HepG2 (cell line): Measurements from ENCODE around the gene TNFRSF6B. TPM values are rescaled to one million over a fixed set of nuclear protein-coding genes. Genes with fewer than 3 reads are reported as not detected.

Source experiments
- CREB3 ChIP-seq: sonication (generic); formaldehyde crosslinking; IDR thresholded peaks from 2 replicates; pipeline ENCODE4 v1.5.0; 2020; ENCODE audit warnings: missing genetic modification reagents
- CSRNP2 ChIP-seq: sonication (generic); formaldehyde crosslinking; conservative IDR thresholded peaks from 2 replicates; pipeline ENCODE4 v1.8.0; 2022; ENCODE audit warnings: low read depth, missing genetic modification reagents
- FOXC1 ChIP-seq: sonication (generic); formaldehyde crosslinking; IDR thresholded peaks from 2 replicates; pipeline ENCODE4 v1.8.0; 2022; ENCODE audit warnings: mild to moderate bottlenecking, missing genetic modification reagents, borderline replicate concordance
- FOXK2 ChIP-seq: fragments of 450-650 bp; IDR thresholded peaks from 2 replicates; pipeline ENCODE4 v1.6.1; 2016
- HBP1 ChIP-seq: IDR thresholded peaks from 2 replicates; pipeline ENCODE4 v1.6.1; 2016; ENCODE audit warnings: low read depth, control low read depth
- HINFP ChIP-seq: sonication (generic); formaldehyde crosslinking; IDR thresholded peaks from 2 replicates; pipeline ENCODE4 v1.4.0; 2020; ENCODE audit warnings: low read depth, mild to moderate bottlenecking, missing genetic modification reagents
- HIVEP1 ChIP-seq: sonication (generic); formaldehyde crosslinking; IDR thresholded peaks from 2 replicates; pipeline ENCODE4 v1.4.0; 2020; ENCODE audit warnings: mild to moderate bottlenecking, missing genetic modification reagents
- KLF9 ChIP-seq: IDR thresholded peaks from 2 replicates; pipeline ENCODE4 v1.6.1; 2016; ENCODE audit warnings: low read depth
- MAF1 ChIP-seq: sonication (generic); formaldehyde crosslinking; IDR thresholded peaks from 2 replicates; pipeline ENCODE4 v1.5.0; 2020; ENCODE audit warnings: missing genetic modification reagents, borderline replicate concordance
- MAFK ChIP-seq, 2 experiments: IDR thresholded peaks in 1 of 2; conservative IDR thresholded peaks in 1 of 2; 2 replicates each; pipeline ENCODE4 v1.6.1; 2011; ENCODE audit warnings: improper control_type of control experiment in 2 of 2, low read length in 2 of 2
- PHF8 ChIP-seq: sonication (generic); formaldehyde crosslinking; IDR thresholded peaks from 2 replicates; pipeline ENCODE4 v1.5.0; 2020; ENCODE audit warnings: missing genetic modification reagents
- REPIN1 ChIP-seq: sonication (generic); formaldehyde crosslinking; IDR thresholded peaks from 2 replicates; pipeline ENCODE4 v1.8.0; 2022; ENCODE audit warnings: missing genetic modification reagents, low read depth, mild to moderate bottlenecking, borderline replicate concordance
- SAFB2 ChIP-seq: sonication (generic); formaldehyde crosslinking; IDR thresholded peaks from 2 replicates; pipeline ENCODE4 v1.5.1; 2020; ENCODE audit warnings: missing genetic modification reagents, low read depth, mild to moderate bottlenecking, borderline replicate concordance
- SUZ12 ChIP-seq: fragments of 150-350 bp; IDR thresholded peaks from 2 replicates; pipeline ENCODE4 v1.6.1; 2014; ENCODE audit warnings: low read depth, low read length
- THAP8 ChIP-seq: sonication (generic); formaldehyde crosslinking; IDR thresholded peaks from 2 replicates; pipeline ENCODE4 v1.5.1; 2020; ENCODE audit warnings: missing genetic modification reagents, mild to moderate bottlenecking, borderline replicate concordance
- TP53 ChIP-seq: sonication (generic); formaldehyde crosslinking; conservative IDR thresholded peaks from 2 replicates; pipeline ENCODE4 v1.4.0; 2020; ENCODE audit warnings: missing genetic modification reagents
- ZBTB1 ChIP-seq: sonication (generic); formaldehyde crosslinking; IDR thresholded peaks from 2 replicates; pipeline ENCODE4 v1.4.0; 2020; ENCODE audit warnings: missing genetic modification reagents, borderline replicate concordance
- ZBTB20 ChIP-seq: sonication (generic); formaldehyde crosslinking; IDR thresholded peaks from 2 replicates; pipeline ENCODE4 v1.8.1; 2023; ENCODE audit warnings: missing genetic modification reagents, low read depth, mild to moderate bottlenecking, borderline replicate concordance
- ZC3H13 ChIP-seq: sonication (generic); formaldehyde crosslinking; IDR thresholded peaks from 2 replicates; pipeline ENCODE4 v1.8.1; 2023; ENCODE audit warnings: mild to moderate bottlenecking, missing genetic modification reagents, moderate library complexity
- ZNF557 ChIP-seq: sonication (generic); formaldehyde crosslinking; IDR thresholded peaks from 2 replicates; pipeline ENCODE4 v1.4.0; 2020; ENCODE audit warnings: missing genetic modification reagents
- ZNF572 ChIP-seq: sonication (generic); formaldehyde crosslinking; IDR thresholded peaks from 2 replicates; pipeline ENCODE4 v1.5.1; 2020; ENCODE audit warnings: mild to moderate bottlenecking, missing genetic modification reagents
- ZNF589 ChIP-seq: sonication (generic); formaldehyde crosslinking; conservative IDR thresholded peaks from 2 replicates; pipeline ENCODE4 v1.8.0; 2022; ENCODE audit warnings: mild to moderate bottlenecking, moderate library complexity, missing genetic modification reagents
- ZNF674 ChIP-seq: sonication (generic); formaldehyde crosslinking; IDR thresholded peaks from 2 replicates; pipeline ENCODE4 v1.5.0; 2020; ENCODE audit warnings: low read depth, mild to moderate bottlenecking, missing genetic modification reagents
- ZNF766 ChIP-seq: sonication (generic); formaldehyde crosslinking; IDR thresholded peaks from 2 replicates; pipeline ENCODE4 v1.5.0; 2020; ENCODE audit warnings: missing genetic modification reagents, borderline replicate concordance
- polyA plus RNA-seq, 8 experiments: library from polyadenylated mRNA; depleted of rRNA in 3 of 8; stranded (reverse) in 7 of 8; unstranded in 1 of 8; fragments of >200 nt; fragmentation: Illumina TruSeq in 4 of 8; extraction: Trizol in 4 of 8; gene quantifications; 2 replicates each; pipeline versions ENCODE4 v1.2.1 to v1.2.3, GENCODE V29; 2011 to 2016; ENCODE audit warnings: low read depth in 4 of 8, missing spikeins in 1 of 8, mixed read lengths in 1 of 8; ENCODE audit not compliant: insufficient read depth in 1 of 8
- total RNA-seq, 5 experiments: library from RNA; depleted of rRNA; stranded (reverse); fragments of >200 nt; fragmentation: Illumina TruSeq; extraction: Trizol; gene quantifications; 2 replicates each; pipeline ENCODE4 v1.2.3, GENCODE V29; 2016; ENCODE audit warnings: low read depth in 1 of 5

TNFRSF6B gene
- total and polyA plus RNA-seq, 2 of the 13 experiments (the other 11 are each of a cell fraction or from before 2014, with no cell fraction given) = 0.24 TPM; not detected in 1

GRCh38 chr20:63736893-63737694, 40.6 kb downstream of the TNFRSF6B start (continued):
- TF ChIP-seq REPIN1 (peak; percentile 21; the same call in 1 of the 2 replicates), KLF9 (CRISPR knock-in tag) (no peak), ZNF589 (CRISPR knock-in tag) (no peak), MAFK (conservative IDR thresholded peaks at IDR 0.05 in 1 of 2, IDR thresholded peaks at IDR 0.05 in 1 of 2; ENCODE audit: low read length in 2 of 2) (no peak), ZNF766 (CRISPR knock-in tag) (no peak), MAF1 (CRISPR knock-in tag) (no peak), ZNF572 (CRISPR knock-in tag) (no peak), THAP8 (CRISPR knock-in tag) (no peak), HBP1 (CRISPR knock-in tag) (no peak), ZNF557 (CRISPR knock-in tag) (no peak), HIVEP1 (CRISPR knock-in tag) (peak; percentile 82; the same call in 1 of the 2 replicates), TP53 (CRISPR knock-in tag) (no peak), ZBTB1 (CRISPR knock-in tag) (peak; percentile 12; the same call in 1 of the 2 replicates), FOXC1 (CRISPR knock-in tag) (no peak; the same call in 1 of the 2 replicates), ZNF674 (CRISPR knock-in tag) (0 out of 2 replicates have a peak, but pooled peaks have one; percentile 64), ZBTB20 (CRISPR knock-in tag) (no peak), FOXK2 (no peak), HINFP (CRISPR knock-in tag) (peak; percentile 75; the same call in 1 of the 2 replicates), PHF8 (no peak), CSRNP2 (CRISPR knock-in tag) (no peak), SAFB2 (CRISPR knock-in tag) (no peak; the same call in 1 of the 2 replicates), SUZ12 (no peak), CREB3 (no peak), ZC3H13 (CRISPR knock-in tag) (0 out of 2 replicates have a peak, but pooled peaks have one; percentile 33)
